DOHH2 (cell line): Measurements from ENCODE around the gene DGCR2.
"Not testable (repeated sequence)": the region's sequence is repeated elsewhere in the genome, so short reads cannot be mapped to it uniquely, and the experiment has no call there.

Experiments used
- CTCF ChIP-seq: fragments of 200-600 bp; sonication (generic); IDR thresholded peaks from one replicate; pipeline ENCODE4 v1.5.1; 2014; ENCODE audit warnings: antibody characterized with exemption, mild to moderate bottlenecking, low read depth, low read length; ENCODE audit not compliant: poor library complexity, severe bottlenecking
- EZH2phosphoT487 ChIP-seq: fragments of 200-600 bp; sonication (generic); IDR thresholded peaks from 2 replicates; pipeline ENCODE4 v1.6.1; 2017; ENCODE audit warnings: borderline replicate concordance, mild to moderate bottlenecking, antibody characterized with exemption, low read length, moderate library complexity, mixed read lengths

GRCh38 chr22:19029113-19030103, 92.8 kb downstream of the DGCR2 start:
- TF ChIP-seq CTCF, EZH2phosphoT487: not testable (repeated sequence)
